Fibroblast of skin of right quadriceps (primary cell): ENCODE measurements around the gene TMEM150A.
"Not testable (repeated sequence)": the region's sequence is repeated elsewhere in the genome, so short reads cannot be mapped to it uniquely, and the experiment has no call there.

Experiments
- DNase-seq: peaks from one replicate; pipeline ENCODE4 v3.0.0-alpha.2; 2013

Gene TMEM150A

DNA sequence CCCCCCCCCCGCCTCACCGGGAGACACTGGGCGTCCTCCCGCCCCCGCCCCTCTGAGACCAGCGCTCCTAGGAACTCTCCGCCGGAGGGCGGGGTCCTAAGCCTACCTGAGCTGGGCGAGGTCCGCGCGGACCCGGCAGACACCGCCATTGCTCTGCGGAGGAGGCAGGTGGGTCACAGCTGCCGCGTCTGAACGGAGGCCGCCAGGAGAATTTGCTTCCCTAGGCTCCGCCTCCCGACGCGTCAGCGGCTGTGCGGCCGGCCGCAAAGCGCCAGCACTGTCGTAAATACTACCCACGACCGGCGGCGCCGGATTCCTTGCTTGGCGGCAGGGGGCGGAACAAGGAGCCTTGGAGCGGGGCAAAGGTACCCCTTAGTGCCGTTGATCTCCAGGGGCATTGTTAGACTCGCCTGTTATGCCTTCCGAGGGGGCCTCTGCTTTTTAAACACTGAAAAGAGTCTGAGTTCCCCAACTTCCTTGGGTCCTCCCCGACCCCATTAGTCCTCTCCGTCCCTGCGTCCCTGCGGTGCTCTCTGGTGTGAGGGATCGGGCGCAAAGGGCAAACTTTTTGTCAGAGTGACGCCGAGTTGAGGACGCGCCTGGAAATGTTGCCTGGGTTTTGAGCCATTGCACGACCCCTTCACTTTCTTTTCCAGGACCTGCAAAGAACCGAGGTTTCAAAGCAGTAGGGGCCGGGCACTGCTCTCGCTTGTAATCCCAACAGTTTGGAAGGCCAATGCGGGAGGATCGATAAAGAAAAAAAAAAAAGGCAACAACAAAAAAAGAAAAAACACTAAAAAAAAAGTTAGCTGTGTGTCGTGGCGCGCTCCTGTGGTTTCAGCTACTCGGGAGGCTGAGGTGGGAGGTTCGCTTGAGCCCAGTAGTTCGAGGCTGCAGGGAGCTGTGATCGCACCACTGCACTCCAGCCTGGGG is 41.0 kb downstream of the TMEM150A start, which contains the start of gene GGCX:
TSS of gene GGCX (minus strand) at position 214 of the 933 bp plus-strand sequence. CDS start at position 149, 65 bp downstream.
- peak; percentile 92 for DNase-seq

DNA sequence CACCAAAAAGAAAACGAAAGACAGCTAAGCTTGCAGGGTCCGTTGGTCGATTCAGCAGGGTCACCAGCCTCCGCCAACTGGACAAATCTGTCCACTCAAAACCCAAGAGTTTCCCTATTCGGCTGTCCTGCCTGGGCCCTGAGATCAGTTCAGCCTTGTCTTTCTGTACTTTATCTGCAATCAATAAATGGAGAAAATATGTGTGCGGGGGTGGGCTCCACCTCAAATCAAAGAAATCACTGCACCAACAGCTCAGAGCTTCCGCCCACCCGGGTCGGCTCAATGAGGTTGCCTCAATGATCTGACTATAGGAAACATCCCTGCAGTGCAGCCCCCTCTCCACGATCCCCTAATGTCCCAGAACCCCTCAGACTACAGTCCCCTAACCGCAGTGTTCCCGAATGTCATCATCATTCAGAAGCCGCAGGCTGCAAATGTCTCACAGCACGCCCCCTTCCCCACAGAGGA is 41.7 kb downstream of the TMEM150A start:
- no peak for DNase-seq

DNA sequence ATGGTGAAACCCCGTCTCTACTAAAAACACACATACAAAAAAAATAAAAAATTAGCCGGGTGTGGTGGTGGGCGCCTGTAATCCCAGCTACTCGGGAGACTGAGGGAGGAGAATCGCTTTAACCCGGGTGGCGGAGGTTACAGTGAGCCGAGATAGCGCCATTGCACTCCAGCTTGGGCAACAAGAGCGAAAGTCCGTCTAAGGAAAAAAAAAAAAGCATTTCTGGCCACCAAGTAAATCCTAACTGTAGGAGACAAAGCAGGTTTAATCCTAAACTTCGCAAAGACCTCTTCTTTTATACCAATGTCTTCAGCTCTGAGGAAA is 42.1 kb downstream of the TMEM150A start:
- DNase-seq: not testable (repeated sequence)

DNA sequence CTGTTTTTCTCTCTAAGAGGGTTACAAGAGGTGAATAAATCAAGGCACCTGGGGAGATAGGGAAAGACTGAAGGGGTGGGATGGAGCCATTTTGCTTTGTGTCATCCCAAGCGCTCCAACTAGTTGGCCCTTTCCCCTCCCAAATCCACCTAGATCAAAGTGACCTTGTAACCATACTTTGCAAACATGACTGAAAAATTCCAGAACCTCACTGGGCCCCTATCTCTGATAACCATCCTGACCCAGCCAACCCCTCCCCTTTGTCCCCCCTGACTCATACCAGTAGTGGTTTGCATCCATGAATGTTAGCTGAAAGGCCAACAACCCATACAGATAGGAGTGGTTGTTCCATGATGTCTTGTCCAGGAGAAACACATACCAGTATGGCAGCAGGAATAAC is 44.3 kb downstream of the TMEM150A start:
- no peak for DNase-seq

DNA sequence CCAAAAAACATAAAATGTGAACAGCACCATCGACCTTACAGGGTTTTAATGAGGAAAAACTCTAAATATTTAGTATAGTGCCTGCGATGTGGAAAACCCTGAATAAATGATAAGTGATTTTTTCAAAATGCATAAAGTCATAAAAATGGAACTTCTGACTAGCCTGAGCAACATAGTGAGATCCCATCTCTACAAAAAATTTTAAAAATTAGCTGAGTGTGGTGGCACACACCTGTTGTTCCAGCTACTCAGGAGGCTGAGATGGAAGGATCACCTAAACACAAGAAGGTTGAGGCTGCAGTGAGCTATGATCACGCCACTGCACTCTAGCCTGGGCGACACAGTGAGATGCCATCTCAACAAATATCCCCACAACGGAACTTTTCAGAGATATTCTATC is 45.4 kb downstream of the TMEM150A start:
- DNase-seq: no peak

DNA sequence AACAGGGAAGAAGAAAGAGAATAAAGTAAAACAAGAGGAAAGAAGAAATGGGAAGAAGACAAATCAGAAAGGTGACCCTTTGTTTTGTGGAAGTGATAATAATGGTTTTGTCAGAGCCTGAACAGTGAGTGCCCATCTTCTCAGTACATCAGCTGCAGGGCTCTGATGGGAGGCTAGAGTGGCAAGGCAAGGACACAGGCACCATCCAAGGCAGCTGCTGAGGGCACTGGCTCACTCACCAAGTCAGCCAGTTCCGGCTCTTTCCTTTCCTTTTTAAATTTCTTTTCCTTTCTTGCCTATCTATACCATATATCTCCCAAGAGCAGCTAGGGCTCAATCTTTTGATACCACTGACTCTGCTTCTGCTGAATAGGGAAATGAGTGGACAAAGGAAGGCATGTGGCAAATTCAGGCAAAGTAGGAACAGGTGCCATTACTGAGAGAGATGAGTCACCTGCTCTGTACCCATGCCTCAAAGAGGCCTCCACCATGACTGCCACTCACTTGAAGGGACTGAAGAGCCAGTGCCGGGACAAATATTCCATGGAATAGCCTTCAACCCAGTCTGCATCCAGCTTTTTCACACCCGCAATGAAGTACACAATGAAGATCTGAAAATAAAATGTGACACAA is 47.4 kb downstream of the TMEM150A start:
- no peak for DNase-seq

DNA sequence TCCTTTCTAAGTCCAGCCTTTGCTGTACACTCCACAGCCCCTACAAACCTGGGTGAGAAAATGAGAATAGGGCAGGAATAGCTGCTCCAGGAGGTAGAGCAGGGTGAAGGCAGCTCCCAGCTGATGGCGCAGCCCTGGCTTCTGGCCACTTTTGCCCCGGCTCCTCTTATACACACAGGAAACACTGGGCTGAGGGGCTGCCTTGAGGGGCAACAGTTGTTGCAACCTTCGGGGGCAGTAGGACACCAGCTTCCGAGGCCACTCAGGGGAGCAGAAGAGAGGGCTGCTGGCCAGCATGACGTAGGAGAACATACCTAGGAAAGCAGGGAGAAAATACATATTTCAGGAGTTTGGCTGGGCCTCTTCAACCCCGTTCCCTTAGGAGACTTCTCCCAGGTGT is 49.3 kb downstream of the TMEM150A start:
- no peak for DNase-seq

DNA sequence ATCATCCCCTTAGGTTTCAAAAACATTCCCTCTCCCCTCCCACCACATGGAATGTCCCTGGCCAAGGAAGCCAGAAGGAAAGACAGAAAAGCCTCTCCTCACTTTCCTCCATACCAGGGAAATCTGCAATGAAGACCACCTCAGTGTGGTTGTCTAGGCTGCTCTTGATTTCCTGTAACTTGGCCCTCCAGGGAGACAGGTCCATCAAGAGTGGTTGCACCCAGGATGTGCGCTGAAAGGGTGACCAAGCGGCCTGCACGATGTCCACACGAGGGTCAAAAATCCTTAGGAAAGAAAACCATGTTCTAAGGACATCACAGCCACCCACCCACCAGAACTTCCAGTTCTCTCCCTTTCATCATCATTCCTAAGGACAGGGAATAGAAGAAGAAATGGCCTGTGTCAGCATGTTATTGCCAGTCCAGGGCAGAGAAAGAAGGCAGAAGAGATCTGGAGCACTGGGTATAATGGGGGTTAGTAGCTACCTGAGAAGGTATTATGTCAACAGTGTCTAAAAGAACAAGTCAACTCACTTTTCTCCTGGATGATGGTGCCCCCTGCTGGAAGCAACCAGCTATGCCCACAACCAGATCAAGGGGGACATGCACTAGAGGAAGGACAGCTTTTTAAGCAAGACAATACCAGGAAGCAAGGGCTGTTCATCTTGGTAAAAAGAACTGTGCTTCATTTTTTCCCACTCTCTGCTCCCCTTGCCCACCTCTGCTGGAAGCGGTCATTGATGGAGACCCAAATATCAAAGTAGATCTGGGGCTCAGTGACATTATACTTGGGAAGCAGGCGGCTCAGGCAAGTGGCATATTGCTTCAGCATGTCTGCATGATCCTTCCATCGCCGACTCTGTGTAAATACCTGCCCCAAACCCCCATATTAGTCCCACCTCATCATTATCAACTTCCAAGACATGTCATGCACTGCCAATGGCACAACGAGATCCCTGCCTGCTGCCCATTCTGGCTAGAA is 50.5 kb downstream of the TMEM150A start:
- peak; percentile 65 for DNase-seq

DNA sequence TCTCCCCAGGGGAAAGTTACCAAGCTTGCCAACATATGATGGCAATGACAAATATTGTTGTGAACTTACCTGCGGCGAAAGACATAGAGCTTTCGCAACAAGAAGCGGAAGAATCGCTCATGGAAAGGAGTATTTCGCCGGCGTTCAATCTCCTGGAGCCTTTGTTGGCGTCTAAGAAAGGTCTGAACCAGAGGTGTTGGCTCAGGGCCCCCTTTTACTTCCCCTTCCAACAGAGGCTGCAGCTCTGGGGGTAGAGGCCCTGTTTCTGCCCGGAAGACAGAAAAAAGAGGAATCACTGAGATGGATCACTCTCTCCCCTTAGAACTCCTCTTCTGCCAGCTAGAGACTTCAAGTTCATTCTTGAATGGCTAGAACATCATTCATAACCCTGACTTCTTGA is 52.0 kb downstream of the TMEM150A start:
- DNase-seq: no peak

DNA sequence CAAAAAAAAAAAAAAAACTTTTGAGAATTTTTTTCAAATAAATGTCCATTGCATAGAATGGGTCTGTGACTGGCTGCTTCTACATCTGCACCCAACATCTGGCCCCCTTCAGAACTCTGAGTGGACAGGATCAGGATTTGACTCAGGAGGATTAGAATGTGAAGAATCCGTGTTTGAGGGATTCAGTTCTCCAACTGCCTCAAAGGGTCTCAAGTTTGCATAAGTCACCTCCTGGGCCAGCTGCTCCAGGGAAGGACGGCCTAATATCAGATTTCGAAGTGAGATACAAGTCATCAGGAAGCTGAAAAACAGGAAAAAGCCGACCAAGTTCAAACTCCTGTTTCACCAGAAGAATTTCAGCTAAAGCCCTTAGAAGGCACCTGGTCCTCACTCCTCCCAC is 52.7 kb downstream of the TMEM150A start:
- DNase-seq: peak; percentile 93

DNA sequence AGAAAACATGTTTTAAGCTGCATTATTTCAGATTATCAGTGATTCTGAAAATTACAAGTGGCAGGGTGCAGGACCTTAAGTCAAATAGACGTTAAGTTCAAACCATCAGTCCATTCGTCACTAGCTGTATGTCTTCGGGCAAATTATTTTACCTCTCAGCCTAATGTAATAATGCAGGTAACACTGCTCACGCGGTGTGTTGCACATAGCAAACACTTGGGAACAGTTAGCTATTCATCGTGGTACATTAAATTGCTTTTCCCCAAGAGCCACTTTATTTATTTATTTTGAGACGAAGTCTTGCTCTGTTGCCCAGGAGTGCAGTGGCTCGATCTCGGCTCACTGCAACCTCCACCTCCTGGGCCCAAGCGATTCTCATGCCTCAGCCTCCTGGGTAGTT is 53.4 kb downstream of the TMEM150A start:
- DNase-seq: no peak

DNA sequence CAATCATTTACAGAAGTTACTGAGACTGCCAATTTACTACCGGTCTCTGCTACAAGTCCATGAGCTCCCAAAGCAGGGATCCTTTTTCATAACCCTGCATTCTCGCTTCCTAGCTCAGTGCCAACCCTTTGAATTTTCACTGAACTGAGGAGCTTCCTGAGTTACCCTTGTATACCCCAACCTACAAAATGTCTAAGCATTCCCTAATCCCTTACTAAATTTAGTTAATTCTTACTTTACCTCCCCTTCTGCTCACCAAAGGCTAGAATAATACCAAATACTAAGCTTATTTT is 53.9 kb downstream of the TMEM150A start:
- no peak for DNase-seq
